Brain pericyte (primary cell): ENCODE data around the gene CACNA1C.

Experiments used
- DNase-seq: peaks from one replicate; pipeline ENCODE4 v3.0.0-alpha.2; 2012; ENCODE audit warnings: low read depth, low spot score

CACNA1C gene

DNA sequence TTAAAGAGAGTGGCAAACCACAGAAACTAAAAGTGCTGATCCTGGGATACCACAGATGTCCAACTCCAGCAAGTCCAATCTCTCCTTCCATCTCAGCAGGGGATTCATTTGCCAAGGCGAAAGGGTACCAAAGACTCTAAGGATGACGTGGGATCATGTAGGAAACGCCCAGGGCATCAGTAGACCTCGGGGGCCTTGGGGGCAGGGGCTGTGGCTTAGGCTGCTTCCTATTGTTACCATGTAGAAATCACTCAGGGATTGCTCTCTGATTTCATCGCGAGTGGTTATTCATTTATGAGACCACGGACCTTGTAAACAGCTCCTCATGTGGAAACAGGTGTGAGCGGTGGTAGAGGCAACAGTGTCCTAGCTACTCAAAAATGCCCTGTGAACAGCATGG, 592.7 kb downstream of the CACNA1C start:
- no peak for DNase-seq

DNA sequence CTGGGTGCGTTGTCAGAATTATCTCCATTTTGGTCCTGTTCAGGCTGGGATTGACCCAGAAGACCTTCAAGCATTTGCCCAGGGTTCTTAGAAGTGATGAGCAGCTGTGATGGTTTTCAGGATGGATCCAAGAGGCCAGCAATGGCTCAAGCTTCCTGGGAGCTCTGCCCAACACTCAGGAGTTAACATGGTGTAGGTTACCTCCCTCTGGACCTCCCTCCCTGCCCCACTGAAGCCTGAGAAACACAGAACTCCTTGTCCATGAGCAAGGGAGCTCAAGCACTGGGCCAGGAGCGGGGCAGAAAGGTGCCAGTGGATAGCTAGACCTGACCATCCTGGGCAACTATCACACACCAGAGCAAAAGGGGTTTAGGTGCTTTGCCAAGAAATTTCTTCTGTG, 593.6 kb downstream of the CACNA1C start:
- no peak for DNase-seq

DNA sequence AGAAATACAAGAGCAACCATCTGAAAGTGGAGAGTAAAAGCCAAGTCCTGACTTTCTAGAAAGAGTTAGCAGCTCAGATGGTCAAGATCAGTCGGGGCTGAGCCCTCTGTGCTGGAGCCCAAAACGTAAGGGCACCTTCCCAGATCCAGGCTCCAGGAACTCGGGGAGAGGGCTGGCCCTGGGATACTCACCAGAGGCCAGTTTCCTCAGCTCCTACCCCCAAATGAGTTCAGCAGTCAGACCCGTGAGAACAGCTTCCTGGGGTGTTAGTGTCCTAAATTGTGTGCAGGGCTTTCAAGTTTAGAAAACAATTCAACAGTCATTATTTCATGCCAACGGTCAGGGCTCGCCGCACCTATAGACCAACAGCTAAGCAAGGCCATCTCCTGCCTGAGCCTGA, 594.4 kb downstream of the CACNA1C start:
- DNase-seq, result no peak

DNA sequence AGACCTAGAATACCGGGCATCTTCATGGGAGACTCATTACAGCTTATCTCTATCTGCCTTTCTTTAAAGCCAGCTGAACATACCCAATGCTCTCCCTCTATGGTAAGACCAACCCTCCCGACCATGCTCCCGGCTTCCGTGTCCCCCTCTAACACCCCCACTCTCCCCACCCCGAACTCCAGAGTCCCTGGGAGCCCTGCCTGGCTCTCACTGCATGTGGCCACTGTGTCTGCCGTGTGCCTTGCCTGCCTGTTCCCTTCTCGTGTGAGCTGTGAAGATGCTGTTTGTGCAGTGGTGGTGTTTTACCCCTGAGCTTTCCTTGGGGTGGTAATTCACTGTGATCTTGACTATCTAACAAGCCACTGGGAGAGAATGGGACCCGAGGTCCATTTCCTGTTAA, 595.6 kb downstream of the CACNA1C start:
- DNase-seq, result no peak

DNA sequence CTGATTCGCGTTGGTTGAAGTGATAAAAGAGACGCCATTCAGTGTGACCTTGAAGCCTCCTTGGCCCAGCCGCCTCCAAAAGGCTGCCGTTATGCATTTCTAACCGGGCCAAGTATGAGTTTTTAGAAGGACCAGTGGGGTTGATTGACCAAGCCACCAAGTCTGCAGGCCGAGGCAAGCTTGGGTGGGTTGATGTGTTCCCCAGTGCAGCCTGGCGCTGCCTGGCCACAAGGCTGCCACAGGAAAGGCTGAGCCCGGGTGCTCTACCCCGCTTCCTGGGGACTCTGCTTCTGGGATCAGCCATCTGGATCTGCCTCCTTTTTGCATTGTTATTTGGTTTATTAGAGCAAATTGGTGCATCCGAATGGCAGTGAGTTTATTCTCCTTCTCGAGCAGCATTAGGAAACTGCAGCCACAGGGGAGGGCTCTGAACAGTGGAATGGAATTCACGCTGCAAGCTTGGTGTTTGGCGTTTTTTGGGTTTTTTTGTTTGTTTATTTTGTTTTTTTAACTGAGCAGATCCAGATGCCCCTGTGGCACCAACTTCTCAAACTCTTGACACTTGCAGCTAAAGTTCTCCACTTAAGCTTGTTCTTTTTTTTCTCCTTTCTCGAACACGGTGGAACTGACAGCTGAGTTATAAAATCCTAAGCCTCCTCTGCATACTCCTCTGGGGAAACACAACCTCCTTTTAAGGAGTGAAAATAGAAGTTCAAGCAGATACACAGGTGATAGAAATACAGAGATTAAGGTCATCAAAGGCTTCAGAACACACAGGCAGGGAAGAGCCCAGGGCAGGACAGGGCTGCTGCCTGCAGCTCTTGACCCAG, 596.6 kb downstream of the CACNA1C start:
- DNase-seq, result no peak

DNA sequence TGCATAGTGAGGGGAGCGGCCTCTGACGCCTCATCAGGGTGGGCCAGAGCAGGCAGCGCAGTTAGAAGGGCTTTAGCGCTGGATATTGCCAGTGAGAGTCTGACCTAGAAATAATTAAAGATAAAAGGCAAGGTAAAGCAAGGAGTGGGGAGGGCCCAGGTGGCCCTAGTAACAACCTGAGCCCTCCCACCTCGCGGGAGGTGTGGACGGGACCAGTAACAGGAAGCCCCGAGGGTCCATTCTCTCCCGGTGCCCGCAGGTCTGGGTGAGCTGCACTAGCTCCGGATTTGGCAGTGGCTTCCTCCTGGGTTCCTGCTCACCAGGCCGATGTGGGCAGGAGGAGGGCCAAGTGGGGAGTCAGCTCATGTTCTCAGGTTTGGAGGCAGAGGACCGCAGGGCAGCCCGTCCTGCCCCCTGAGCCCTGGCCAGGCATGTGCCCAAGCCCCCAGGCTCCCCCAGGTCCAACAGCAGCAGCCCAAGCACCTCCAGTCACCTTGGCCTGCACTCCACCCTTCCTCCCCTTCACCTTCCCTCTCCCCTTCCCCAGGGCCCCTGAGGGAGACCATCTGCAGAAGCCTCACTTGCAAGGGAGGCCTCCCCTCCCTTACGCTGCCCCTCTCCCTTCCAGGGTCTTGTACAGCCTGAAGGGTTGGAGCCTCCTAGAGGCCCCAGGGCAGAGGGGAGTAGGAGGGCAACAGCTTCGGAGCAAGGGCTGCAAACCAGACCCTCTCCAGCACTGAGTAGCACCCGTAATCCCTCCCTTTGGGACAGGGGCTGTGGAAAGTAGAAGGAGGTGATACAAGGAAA, 597.7 kb downstream of the CACNA1C start:
- no peak for DNase-seq

DNA sequence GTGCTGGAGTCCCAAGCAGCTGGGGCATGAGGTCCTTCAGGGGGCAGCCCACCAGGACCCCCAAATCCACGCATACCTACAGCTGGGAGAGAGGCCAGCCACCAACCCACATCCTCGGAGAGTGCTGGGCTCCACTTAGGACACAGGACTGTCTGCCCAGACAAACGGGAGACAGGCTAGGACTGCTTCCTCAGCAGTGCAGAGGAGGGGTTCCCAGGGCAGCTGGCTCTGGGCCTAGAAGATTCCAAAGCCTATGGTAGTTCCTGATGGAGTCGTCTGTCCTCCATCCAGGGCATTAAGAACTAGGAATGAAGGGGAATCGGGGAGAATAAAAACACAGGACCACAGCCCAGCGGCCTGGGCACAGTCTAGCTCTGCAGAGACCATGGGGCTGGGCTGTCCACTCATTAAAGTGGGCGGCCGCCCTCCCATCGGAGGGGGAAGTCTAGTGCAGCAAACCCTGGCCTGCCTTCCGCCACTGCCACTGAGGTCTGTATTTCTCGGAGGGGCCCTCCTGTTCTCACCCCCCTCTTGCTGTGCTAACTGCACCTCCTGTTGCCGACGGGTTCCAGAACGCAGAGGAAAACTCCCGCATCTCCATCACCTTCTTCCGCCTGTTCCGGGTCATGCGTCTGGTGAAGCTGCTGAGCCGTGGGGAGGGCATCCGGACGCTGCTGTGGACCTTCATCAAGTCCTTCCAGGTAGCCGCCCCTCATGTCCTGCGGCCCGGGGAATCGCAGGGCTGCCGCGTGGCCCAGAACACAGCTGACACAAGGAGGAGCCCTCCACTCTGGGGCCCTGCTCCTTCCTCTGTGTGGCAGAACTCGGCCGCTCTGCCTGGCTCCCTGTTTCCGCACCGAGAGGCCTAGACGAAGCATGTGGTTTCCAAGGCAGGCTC, 598.5 kb downstream of the CACNA1C start:
- DNase-seq, result no peak

DNA sequence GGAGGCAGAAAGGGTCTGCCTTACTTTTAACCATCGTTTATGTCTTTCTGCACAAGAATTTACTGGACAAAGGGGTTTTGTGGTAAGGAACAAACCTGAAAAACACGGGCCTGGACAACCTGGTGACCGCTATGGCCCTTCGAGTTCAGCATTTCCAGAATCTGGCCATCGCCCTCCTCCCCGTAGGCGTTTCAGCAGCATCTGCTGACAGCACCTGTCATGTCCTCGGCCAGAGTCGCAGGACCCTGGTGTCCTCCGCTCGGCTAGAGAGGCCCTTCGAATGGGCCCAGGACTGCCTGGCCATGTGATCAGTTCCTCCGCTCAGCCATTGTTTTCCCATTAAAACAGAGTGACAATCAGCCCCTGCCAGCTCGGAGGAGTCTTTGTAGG, 599.2 kb downstream of the CACNA1C start:
- DNase-seq, result no peak

DNA sequence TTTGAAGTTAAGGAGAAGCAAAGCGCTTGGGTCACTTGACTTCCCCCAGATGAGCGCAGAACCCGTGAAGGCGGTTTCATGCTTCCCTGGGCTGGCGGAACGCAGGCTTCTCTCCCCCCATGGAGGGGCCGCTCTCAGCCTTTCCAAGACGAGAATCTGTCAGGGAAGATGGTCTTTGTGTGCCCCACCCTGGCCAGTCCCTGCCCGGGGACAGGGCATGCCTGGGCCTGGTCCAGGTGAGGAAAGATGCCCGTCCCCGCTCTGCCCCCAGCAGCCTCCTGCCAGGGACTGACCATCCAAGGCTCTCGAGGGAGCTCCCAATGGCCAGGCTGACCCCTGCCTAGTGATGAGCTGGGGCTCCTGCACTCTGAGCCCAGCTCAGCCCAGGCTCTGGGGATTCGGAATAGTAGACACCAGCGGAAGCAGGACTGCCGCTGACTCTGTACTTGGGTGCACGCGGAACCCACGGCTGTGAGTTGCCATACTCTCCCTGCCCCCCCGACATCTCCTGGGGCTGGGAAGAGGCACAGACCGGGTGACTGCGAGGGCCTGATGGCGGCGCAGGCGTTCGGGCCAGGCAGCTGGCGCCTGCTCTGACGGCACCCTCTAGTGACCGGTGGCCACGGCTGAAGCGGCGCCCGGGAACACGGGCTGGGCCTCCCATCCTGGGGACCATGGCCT, 599.8 kb downstream of the CACNA1C start:
- DNase-seq, result no peak

DNA sequence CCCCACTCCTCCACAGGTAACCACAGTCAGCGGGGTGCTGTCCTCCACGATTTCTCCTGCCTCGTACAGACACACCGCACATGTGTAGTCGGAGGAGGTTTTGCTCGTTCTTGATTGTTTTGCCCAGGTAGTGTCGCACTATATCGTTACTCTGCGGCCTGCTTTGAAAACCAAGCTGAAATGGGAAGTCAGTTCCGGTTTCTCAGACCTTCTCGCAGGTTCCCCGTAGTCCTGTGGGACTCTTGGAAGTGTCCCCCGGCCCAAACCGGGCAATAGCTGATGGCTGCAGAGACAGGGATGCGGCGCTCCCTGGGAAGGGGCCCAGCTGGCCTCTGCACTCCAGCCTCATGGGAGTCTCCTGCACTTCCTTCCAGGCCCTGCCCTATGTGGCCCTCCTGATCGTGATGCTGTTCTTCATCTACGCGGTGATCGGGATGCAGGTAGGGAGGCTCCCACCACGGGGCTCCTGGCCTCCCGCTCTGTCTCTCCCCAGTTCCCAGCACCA, 600.7 kb downstream of the CACNA1C start:
- DNase-seq, result no peak

DNA sequence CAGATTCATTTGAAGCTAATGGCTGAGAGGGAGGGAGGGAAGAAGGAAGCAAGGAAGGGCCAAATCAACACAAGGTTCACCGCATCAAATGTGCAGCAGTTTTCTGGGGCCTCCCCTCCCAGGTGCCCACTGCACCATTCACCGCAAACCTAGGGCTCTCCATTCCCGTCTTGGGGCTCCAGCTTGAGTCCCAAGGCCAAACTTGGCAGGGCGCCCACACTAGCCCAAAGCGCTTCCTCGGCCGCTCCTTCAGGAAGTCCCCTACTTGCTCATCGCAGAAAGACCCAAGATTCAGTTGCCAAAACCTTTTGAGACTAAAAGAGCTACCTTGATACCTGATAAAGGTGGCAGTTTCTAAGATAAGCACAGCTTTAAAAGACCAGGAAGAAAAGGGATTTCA, 601.5 kb downstream of the CACNA1C start:
- no peak for DNase-seq

DNA sequence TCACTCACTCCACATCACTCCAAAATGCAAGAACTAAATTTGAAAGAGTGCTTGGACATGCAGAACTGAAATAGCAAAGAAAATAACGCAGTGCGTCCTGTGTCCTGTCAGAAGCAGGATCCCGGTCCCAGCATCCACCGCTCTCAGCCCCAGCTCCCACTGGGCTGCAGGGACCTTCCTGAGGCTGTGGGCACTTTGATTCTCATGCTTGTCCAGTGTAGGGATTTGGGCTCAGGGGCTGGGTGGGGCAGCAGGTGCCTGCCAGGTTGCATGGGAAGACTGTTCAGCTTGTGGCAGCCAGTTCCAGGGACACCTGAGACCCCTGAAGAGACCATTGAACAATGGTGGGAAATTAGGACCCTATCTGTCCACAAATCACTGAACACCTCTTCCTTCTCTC, 602.0 kb downstream of the CACNA1C start:
- DNase-seq, result no peak

DNA sequence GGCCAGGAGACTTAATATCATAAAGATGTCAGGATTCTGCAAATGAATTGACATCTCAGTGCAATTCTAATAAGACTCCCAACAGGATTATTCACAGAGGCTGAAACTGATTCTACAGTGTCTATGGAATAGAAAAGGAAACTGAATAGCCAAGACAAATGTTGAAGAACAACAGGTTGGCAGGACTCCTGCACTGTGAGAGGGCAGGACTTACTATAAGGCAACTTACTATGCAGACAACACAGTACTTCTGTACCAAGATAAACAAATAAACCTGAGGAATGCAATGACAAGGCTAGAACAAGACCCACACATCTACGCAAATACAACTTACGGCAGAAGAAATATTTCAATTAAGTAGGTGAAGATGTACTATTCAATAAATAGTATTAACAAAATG, 609.7 kb downstream of the CACNA1C start:
- no peak for DNase-seq

DNA sequence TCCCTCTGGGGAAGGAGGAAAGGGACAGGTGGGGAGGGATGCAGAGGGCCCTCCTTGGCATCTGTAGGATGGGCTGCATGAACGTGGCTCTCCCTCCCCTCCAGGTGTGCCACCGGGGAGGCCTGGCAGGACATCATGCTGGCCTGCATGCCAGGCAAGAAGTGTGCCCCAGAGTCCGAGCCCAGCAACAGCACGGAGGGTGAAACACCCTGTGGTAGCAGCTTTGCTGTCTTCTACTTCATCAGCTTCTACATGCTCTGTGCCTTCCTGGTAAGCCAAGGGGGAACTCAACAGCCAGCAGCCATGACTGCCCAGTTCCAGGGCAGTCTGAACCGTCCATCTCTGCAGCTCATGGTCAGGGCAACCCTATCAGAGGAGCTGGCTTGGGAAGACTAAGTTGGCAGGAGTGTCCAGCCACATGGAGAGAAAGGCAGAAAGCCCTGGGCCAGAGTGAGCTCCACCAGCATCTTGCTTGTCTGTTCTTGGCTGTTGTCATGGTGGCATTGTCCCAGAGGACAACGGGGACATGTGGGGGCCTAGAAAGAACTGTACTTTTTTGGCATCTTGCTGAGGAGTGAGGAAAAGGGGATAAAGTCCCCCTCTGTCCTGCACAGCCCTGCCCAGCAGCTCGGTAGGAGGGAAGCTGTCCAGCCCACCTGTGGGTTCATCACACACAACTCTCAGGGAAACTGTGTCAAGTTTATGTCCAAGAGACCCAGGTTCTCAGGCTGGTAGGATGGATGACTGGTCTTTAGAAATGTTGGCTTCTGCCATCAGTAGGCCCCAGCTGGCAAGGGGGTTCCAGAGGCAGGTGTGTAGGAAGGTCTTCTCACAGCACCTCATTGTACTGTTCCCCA, 612.2 kb downstream of the CACNA1C start:
- no peak for DNase-seq

DNA sequence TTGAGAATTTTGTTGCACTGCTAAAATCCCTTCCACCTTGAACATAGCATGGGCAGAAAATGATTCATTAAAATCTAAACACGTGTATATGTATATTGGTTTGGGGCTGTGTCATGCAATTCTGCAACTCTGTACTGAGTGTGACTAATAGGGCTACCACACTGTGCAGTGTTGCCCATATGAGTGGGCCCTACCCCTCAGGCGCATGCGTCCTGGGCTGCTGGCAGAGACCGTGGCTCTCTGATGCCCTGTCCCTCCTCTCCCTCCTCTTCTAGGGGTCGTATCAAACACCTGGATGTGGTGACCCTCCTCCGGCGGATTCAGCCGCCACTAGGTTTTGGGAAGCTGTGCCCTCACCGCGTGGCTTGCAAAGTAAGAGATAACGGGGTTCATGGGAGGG, 613.6 kb downstream of the CACNA1C start:
- no peak for DNase-seq

DNA sequence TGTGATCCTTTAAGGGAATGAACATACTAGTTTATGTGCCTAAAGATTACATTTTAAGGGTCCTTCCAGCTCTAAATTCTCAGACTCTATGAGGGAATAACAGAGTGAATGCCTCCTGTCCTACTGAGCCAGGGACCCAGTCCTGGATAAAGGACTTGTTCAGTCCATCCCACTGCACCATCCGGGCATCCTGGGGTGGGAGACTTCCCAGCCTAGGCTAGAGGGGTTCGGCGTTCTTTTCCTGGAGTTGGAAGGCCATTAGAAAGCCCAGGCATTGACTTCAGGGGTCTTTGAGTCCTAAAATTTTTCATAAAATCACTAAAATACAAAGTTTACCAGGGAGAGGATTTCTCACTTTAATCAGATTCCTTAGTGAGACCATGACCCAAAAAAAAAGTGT, 614.1 kb downstream of the CACNA1C start:
- DNase-seq, result no peak

DNA sequence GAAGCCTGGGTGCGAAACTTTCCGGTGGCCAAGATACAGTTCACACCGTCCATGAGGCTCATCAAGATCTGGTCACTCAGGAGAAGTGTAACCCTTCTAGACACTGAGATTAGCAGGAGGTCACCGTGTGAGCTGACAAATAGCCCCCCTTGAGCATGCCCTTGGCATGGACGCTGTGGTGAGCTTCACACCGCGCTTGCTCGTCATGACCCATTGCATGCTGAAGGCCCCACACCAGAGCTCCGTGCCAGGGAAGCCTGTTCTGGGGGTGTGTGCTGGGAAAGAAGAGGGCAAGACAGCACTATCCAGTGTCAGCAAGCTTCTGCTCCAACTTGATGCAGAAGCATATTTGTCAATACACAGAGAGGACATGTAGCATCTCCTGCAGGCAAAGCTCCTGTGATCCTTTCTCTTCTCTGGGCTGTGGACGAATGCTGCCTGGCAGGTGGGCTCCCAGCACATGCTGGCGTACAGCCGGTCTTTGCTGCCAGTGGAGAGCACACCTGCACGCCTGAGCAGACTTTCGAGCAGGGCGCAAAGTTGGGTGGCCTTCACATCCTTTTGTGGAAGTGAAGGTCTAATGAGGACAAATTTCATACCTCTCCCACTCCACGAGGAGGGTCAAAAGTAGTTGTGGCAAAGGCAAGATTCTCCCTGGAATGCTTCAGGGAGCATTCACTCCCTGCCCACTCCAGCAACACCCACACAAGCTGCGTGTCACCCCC, 615.1 kb downstream of the CACNA1C start:
- no peak for DNase-seq

DNA sequence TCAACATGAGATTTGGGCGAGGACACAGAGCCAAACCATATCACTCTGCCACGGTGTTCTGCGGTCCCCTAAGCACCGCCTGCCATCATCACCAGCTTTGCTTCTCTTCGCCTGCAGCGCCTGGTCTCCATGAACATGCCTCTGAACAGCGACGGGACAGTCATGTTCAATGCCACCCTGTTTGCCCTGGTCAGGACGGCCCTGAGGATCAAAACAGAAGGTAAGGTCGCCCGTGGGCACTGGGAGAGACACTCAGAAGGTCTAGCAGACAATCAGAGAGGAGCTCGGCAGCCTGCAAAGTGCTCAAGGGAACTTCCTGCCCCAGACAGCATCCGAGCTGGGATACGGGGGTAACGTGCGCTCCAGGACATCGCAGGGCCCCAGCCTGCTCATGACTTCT, 616.0 kb downstream of the CACNA1C start:
- DNase-seq, result no peak

DNA sequence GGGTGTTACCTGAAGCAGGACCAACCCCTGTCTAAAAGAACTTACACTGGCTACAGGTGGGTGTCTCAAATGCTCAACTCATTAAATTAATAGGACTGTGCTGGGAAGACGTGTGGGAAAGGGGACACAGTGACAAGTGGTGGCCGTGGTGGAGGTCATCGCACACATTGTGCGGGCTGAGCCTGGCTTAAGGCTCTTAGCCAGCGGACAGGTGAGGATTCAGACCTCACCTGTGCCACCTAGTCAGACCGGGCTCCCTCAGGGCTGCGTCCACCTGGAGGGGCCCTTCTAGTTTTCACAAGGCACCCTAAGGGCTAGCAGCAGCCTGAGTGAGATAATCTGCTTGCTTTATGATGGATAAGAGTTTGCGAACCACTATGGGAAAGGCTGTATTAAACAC, 616.8 kb downstream of the CACNA1C start:
- DNase-seq, result no peak

DNA sequence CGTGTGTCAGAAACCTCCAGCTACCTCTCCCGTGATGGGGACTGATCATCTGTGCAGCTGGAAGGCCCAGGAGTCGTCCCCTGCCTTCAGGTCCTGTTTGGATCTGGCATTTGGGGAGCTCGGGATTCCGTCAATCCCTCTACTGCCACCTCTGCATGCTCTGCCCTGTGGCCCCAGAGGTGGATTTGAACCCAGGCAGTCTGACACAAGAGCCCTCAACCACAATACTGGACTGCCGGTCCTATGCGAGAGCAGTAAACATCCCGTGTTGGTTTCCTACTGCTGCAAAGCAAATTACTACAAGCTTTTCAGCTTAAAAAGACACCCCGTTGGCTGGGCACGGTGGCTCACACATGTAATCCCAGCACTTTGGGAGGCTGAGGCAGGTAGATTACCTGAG, 620.1 kb downstream of the CACNA1C start:
- no peak for DNase-seq
